ENCODE results near the gene SRSF7. TPM values are rescaled to one million over a fixed set of nuclear protein-coding genes. Genes with fewer than 3 reads are reported as not detected.
"Not testable (repeated sequence)": the region's sequence is repeated elsewhere in the genome, so short reads cannot be mapped to it uniquely, and the experiment has no call there.

SRSF7 gene
- 99.7 TPM for total RNA-seq
- long read RNA-seq, transcript SRSF7-201 (8 exons, 2,489 nt) = major isoform, 18 of 54 reads
- long read RNA-seq, transcript SRSF7-208 (7 exons, 1,903 nt) = minor isoform, 14 of 54 reads
- long read RNA-seq, partial matches to known transcripts = 11 of 54 reads
- long read RNA-seq, other reads (novel, unspliced or antisense) = 5 of 54 reads

GRCh38 chr2:38750891-38751595 is at the start of gene SRSF7:
Gene SRSF7 (minus strand): TSS chr2:38751361. CDS start chr2:38751256, 105 bp downstream.
- peak; percentile 95 to 96 for ATAC-seq
- no peaks in the 10 kb centered on the region for H3K9me3 ChIP-seq
- no peak for TF ChIP-seq CTCF (IDR thresholded peaks at IDR 0.05)
- peak within 1 kb of the TSS; percentile 99 for H3K27ac ChIP-seq
- DNase-seq = peak; percentile 98
- peaks cover 39% of the 10 kb centered on the region for H3K4me1 ChIP-seq
- H3K36me3 ChIP-seq = peaks cover 39% of the 10 kb centered on the region
- H3K27me3 ChIP-seq (ENCODE audit: low read depth) = no peaks in the 10 kb centered on the region
- intact Hi-C loops (cut with DNase I) = no loop called here
- peak within 1 kb of the TSS; percentile 87 for H3K4me3 ChIP-seq

DNA sequence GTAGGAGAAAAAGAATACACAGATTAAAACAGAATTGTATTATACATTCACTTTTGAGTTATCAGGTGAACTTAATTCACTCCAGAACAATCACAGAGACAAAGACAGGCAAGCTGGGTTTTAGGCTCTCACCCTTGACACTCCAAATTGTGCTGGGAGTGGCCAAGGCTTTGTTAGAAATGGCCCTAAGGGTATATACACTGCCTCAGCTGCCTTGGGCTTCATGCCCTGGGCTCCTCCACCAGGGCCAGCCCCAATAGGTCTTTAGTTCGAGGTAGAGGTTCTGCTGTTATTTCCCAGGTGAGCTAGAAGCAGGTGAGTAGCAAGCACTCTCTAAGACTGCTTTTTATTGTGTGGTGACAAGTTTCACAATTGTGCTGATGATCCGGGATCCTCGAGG is 46.8 kb upstream of the SRSF7 start:
- Histone ChIP-seq H3K36me3 (peaks cover 22% of the 10 kb centered on the region), H3K27me3 (ENCODE audit: low read depth) (no peaks in the 10 kb centered on the region), H3K9me3 (no peaks in the 10 kb centered on the region), H3K27ac (no peak overlapping the region), H3K4me1 (no peaks in the 10 kb centered on the region), H3K4me3 (no peak overlapping the region)
- DNase-seq (no peak), ATAC-seq (no peak)
- intact Hi-C loops (cut with DNase I) = no loop called here
- TF ChIP-seq CTCF (IDR thresholded peaks at IDR 0.05) = no peak

DNA sequence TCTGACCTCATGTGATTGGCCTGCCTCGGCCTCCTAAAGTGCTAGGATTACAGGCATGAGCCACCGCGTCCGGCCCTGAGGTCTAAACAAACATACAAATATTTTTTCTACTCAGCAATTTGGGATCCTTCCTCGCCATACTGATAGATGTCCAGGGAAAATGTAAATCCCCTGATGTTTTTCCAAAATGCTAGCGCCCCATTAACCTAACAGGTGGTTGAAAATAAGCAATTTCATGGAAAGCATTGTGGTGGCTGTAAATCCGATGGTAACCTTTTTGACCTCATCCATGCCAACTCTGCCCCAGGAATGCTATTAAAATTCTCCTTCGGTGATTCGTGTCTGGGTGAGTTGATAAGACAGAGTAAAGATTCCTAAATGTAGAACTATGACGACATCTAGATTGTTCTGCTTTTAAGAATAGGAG is 46.1 kb upstream of the SRSF7 start:
- no peak for ATAC-seq
- no peaks in the 10 kb centered on the region for H3K27me3 ChIP-seq (ENCODE audit: low read depth)
- no peak for DNase-seq
- peaks cover 15% of the 10 kb centered on the region for H3K36me3 ChIP-seq
- H3K27ac ChIP-seq = no peak overlapping the region
- H3K4me1 ChIP-seq = no peaks in the 10 kb centered on the region
- no peaks in the 10 kb centered on the region for H3K9me3 ChIP-seq
- intact Hi-C loops (cut with DNase I) = no loop called here
- no peak overlapping the region for H3K4me3 ChIP-seq
- TF ChIP-seq CTCF (IDR thresholded peaks at IDR 0.05) = no peak

DNA sequence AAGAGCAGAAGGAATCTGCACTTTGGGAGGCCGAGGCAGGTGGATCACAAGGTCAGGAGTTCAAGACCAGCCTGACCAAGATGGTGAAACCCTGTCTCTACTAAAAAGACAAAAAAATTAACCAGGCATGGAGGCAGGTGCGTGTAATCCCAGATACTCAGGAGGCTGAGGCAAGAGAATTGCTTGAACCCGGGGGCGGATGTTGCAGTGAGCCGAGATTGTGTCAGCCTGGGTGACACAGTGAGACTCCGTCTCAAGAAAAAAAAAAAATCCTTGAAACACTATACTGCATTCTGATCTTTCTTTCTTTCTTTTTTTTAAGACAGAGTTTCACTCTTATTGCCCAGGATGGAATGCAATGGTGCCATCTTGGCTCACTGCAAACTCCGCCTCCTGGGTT is 43.9 kb upstream of the SRSF7 start:
- H3K4me3 ChIP-seq; ATAC-seq; H3K27ac ChIP-seq; DNase-seq; H3K9me3 ChIP-seq; H3K4me1 ChIP-seq; H3K27me3 ChIP-seq (ENCODE audit: low read depth); intact Hi-C loops (cut with DNase I): not testable (repeated sequence)
- H3K36me3 ChIP-seq = peaks cover 12% of the 10 kb centered on the region

GRCh38 chr2:38794235-38794946 is 43.2 kb upstream of the SRSF7 start:
- H3K27me3 ChIP-seq (ENCODE audit: low read depth) = no peaks in the 10 kb centered on the region
- H3K4me3 ChIP-seq = no peak overlapping the region
- H3K9me3 ChIP-seq = no peaks in the 10 kb centered on the region
- H3K36me3 ChIP-seq = peaks cover 12% of the 10 kb centered on the region
- no peak for TF ChIP-seq CTCF (IDR thresholded peaks at IDR 0.05)
- no peaks in the 10 kb centered on the region for H3K4me1 ChIP-seq
- intact Hi-C loops (cut with DNase I) = no loop called here
- DNase-seq = no peak
- no peak for ATAC-seq
- H3K27ac ChIP-seq = no peak overlapping the region

GRCh38 chr2:38793511-38793910 is 42.4 kb upstream of the SRSF7 start:
- intact Hi-C loops (cut with DNase I) = no loop called here
- ATAC-seq (no peak), DNase-seq (no peak)
- H3K27ac ChIP-seq = no peak overlapping the region
- H3K4me1 ChIP-seq = no peaks in the 10 kb centered on the region
- no peak for TF ChIP-seq CTCF (IDR thresholded peaks at IDR 0.05)
- H3K27me3 ChIP-seq (ENCODE audit: low read depth) = no peaks in the 10 kb centered on the region
- no peak overlapping the region for H3K4me3 ChIP-seq
- peaks cover 12% of the 10 kb centered on the region for H3K36me3 ChIP-seq
- H3K9me3 ChIP-seq = no peaks in the 10 kb centered on the region
